ENCODE results near the gene OPCML.

The OPCML gene

GRCh38 chr11:133531971-133532651 lies at the start of gene OPCML:
OPCML (minus strand) TSS chr11:133532501.
- TF ChIP-seq CTCF (IDR thresholded peaks at IDR 0.05; ENCODE audit: control insufficient read depth, insufficient read depth, low read depth, low read length, missing control alignments): no peak
- DNase-seq (ENCODE audit: low read depth): no peak
- H3K4me3 ChIP-seq (ENCODE audit: control insufficient read depth, low read depth, low read length): no peak within 1 kb of the TSS

- TF ChIP-seq CTCF (IDR thresholded peaks at IDR 0.05; ENCODE audit: control insufficient read depth, insufficient read depth, low read depth, low read length, missing control alignments): no peak
- DNase-seq (ENCODE audit: low read depth): no peak
- no peak overlapping the region for H3K4me3 ChIP-seq (ENCODE audit: control insufficient read depth, low read depth, low read length)
Observed at GRCh38 chr11:133581091-133581490, 48.8 kb upstream of the OPCML start.

DNA sequence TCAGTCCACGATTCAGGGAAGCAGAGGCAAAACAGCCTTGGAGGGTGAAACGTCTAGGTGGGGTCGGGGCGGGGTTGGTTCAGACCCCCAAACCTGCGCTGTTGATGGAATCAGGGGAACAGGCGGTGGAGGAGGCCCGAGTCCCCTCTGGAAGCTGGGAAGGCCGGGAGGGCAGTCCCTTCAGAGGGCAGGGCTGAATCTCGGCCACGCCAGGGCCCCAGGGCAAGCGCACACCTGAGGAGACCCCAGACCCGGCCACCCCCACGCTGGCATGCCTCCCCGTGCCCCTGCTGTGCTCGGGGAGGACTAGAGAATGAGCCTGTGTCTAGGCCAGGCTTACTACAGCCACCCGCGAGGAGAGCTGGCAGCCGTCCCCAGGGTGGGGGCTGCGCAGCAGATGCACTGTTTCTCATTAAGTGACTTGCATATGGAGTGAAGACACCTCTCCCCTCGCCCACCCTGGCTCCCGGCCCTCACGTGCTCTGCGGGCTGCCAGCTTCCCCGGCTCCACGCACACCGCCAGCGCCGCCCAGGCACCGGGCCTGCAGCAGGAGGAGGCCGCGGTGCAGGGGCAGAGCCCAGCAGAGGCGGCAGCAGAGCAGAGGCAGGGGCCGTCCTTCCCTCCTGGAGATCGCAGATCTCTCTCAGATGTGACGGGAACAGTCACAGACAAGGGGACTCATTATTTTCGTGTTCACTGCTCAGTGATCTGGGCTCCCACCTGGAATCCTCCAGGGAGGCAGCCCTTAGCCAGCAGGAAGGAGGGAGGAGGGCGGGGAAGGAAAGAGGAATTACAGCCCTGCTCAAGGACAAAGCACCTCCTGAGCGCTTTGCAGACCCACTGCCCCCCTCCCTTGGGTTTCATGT lies 47.1 kb upstream of the OPCML start:
- TF ChIP-seq CTCF (IDR thresholded peaks at IDR 0.05; ENCODE audit: control insufficient read depth, insufficient read depth, low read depth, low read length, missing control alignments): no peak
- no peak for DNase-seq (ENCODE audit: low read depth)
- H3K4me3 ChIP-seq (ENCODE audit: control insufficient read depth, low read depth, low read length): no peak overlapping the region

DNA sequence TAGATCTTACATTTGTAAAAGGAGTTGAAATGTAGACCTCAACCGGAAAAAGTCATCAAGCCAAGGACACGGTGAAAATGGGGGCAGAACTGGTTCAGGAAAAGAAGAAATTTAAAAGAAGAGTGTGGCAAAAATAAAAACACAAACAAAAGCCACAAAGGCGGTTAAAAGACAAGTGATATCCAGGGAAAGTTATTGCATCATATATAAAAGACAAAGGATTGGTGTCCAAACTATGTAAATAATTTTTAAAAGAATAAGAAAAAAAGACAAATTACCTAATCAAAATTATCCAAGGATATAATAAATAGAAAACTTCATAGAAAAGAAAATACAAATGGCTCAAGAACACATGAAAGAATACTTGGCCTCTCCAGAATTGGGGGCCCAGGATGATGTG lies 45.1 kb upstream of the OPCML start:
- DNase-seq (ENCODE audit: low read depth): no peak
- H3K4me3 ChIP-seq (ENCODE audit: control insufficient read depth, low read depth, low read length): no peak overlapping the region
- no peak for TF ChIP-seq CTCF (IDR thresholded peaks at IDR 0.05; ENCODE audit: control insufficient read depth, insufficient read depth, low read depth, low read length, missing control alignments)

- DNase-seq (ENCODE audit: low read depth): no peak
- no peak for TF ChIP-seq CTCF (IDR thresholded peaks at IDR 0.05; ENCODE audit: control insufficient read depth, insufficient read depth, low read depth, low read length, missing control alignments)
- H3K4me3 ChIP-seq (ENCODE audit: control insufficient read depth, low read depth, low read length): no peak overlapping the region
Observed at GRCh38 chr11:133576351-133576750, 44.0 kb upstream of the OPCML start.

GRCh38 chr11:133573081-133573480 lies 40.8 kb upstream of the OPCML start:
- no peak for DNase-seq (ENCODE audit: low read depth)
- no peak overlapping the region for H3K4me3 ChIP-seq (ENCODE audit: control insufficient read depth, low read depth, low read length)
- no peak for TF ChIP-seq CTCF (IDR thresholded peaks at IDR 0.05; ENCODE audit: control insufficient read depth, insufficient read depth, low read depth, low read length, missing control alignments)

All from AG09309 (cell line).